PFSK-1 (cell line): Measurements from ENCODE around the gene KRTAP21-3.

Experiments used
- FOXP2 ChIP-seq: optimal IDR thresholded peaks from 2 replicates; pipeline ENCODE3; 2011; ENCODE audit warnings: borderline replicate concordance, control low read depth, inconsistent platforms; ENCODE audit not compliant: insufficient read depth; ENCODE audit errors: extremely low read length, extremely low read depth
- POLR2AphosphoS5 ChIP-seq: IDR thresholded peaks from 2 replicates; pipeline ENCODE4 v1.6.1; 2012; ENCODE audit warnings: low read depth, mild to moderate bottlenecking, control low read depth, low read length, moderate library complexity
- TAF1 ChIP-seq: IDR thresholded peaks from 2 replicates; pipeline ENCODE4 v1.6.1; 2012; ENCODE audit warnings: low read length, control low read depth, borderline replicate concordance; ENCODE audit not compliant: insufficient read depth

- TF ChIP-seq TAF1, result no peak
- TF ChIP-seq POLR2AphosphoS5, result no peak
- no peak for TF ChIP-seq FOXP2
Observed at GRCh38 chr21:30713766-30714165, 4.8 kb downstream of the KRTAP21-3 start.
